Stomach (tissue), 9 donors: ENCODE data around the gene ENKD1. TPM values are rescaled to one million over a fixed set of nuclear protein-coding genes. Genes with fewer than 3 reads are reported as not detected.

Experiments used
- DNase-seq, 2 donors: peaks; one replicate each; pipeline versions ENCODE4 v3.0.0 to v3.0.0-alpha.2; 2013 to 2019
- H3K27ac ChIP-seq, 5 donors: fragments of 200-600 bp in 4 of 5; sonication (generic) in 4 of 5; one replicate each; pipeline ENCODE4 v1.5.1; 2013 to 2019; ENCODE audit warnings: mild to moderate bottlenecking in 1 of 5, moderate library complexity in 1 of 5
- H3K27me3 ChIP-seq, 3 donors: fragments of 200-600 bp; sonication (generic); one replicate each; pipeline ENCODE4 v1.5.1; 2017 to 2019; ENCODE audit warnings: mixed run types in 1 of 3
- H3K36me3 ChIP-seq, 4 donors: fragments of 200-600 bp; sonication (generic); 1 replicate in 3 of 4; 2 replicates in 1 of 4; pipeline ENCODE4 v1.5.1; 2016 to 2019
- H3K4me1 ChIP-seq, 4 donors: fragments of 200-600 bp; sonication (generic); one replicate each; pipeline ENCODE4 v1.5.1; 2016 to 2019
- H3K4me3 ChIP-seq, 4 donors: fragments of 200-600 bp; sonication (generic) in 3 of 4; one replicate each; pipeline ENCODE4 v1.5.1; 2016 to 2019; ENCODE audit warnings: mild to moderate bottlenecking in 1 of 4
- H3K9me3 ChIP-seq, 4 donors: fragments of 200-600 bp; sonication (generic); one replicate each; pipeline ENCODE4 v1.5.1; 2016 to 2019
- EP300 ChIP-seq: sonication (generic); formaldehyde crosslinking; IDR thresholded peaks from one replicate; pipeline ENCODE4 v1.6.1; 2017; ENCODE audit warnings: antibody characterized with exemption
- POLR2A ChIP-seq, 4 donors: fragments of 450-650 bp; IDR thresholded peaks; one replicate each; pipeline ENCODE4 v1.6.1; 2016; ENCODE audit warnings: antibody characterized with exemption in 4 of 4, control low read depth in 2 of 4, mild to moderate bottlenecking in 1 of 4, moderate library complexity in 1 of 4
- POLR2AphosphoS5 ChIP-seq, 3 donors: sonication (generic); formaldehyde crosslinking; IDR thresholded peaks; one replicate each; pipeline ENCODE4 v1.6.1; 2016; ENCODE audit warnings: antibody characterized with exemption in 3 of 3
- WGBS, 5 donors: extraction: QIAGEN DNeasy Blood & Tissue Kit in 3 of 5; methylation state at CpG; one replicate each; pipeline versions ENCODE4 v1.1.5 to v1.1.7; 2013 to 2018; 5-methylcytosine and 5-hydroxymethylcytosine counted together
- intact Hi-C: fragments of 100-400 bp; cut with DNase I; formaldehyde crosslinking; loops from one replicate; pipeline ENCODE4 v1.15.1; 2023; ENCODE audit warnings: low total_unique reads
- polyA plus RNA-seq, 3 donors: library from polyadenylated mRNA; stranded (reverse); fragments of 200-250 nt; gene quantifications; one replicate each; pipeline ENCODE4 v1.2.3, GENCODE V29; 2013
- total RNA-seq, 5 donors: library from RNA; depleted of rRNA; stranded (reverse); fragments of >200 nt; gene quantifications; one replicate each; pipeline versions ENCODE4 v1.1.0 to v1.2.3, GENCODE V29; 2014 to 2016
- TF ChIP-seq, protein P1 (sequence below), 7 experiments: fragments of 450-650 bp in 4 of 7; fragments of 200-600 bp in 3 of 7; sonication (generic) in 3 of 7; IDR thresholded peaks; one replicate each; pipeline ENCODE4 v1.5.1; 2016 to 2019; ENCODE audit warnings: antibody characterized with exemption in 7 of 7, control low read depth in 2 of 7, mild to moderate bottlenecking in 1 of 7
- donor health status: healthy with polysubstance abuse.
- donor health status: Bipolar disorder and iron deficiency.
- donor health status: healthy.

Gene ENKD1
- total and polyA plus RNA-seq, 8 donors: 5.8 to 113 (median 20.1) TPM

DNA sequence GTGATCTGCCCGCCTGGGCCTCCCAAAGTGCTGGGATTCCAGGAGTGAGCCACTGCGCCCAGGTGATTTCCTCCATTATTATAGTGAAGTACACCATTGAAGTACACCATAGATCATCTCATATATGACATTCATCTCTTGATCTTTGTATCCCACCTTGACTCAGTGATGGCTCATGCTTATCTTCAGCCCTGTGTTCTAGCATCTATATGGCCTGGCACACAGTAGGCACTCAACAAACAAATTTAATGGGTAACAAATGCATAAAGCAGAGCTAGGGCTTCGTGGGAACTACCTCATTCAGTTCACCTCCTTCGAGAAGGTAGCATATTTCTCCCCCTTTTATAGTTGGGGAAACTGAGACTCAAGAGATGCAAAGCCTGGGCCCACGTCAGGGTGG, 952 bp downstream of the ENKD1 start:
- Histone ChIP-seq H3K9me3 (no peaks in the 10 kb centered on the region), H3K27ac (peak overlapping the region in 3 of 5 donors; percentile 87 to 93 (median 88)), H3K4me1 (peaks cover 34 to 51% (median 45%) of the 10 kb centered on the region in 4 donors), H3K27me3 (no peaks in the 10 kb centered on the region), H3K36me3 (peaks cover 9 to 23% (median 15%) of the 10 kb centered on the region in 4 donors), H3K4me3 (peak overlapping the region; percentile 84 to 96 (median 90))
- intact Hi-C loops: no loop called here
- DNase-seq: peak in 1 of 2 donors; percentile 4
- 66 to 76% (median 72%) methylated on average over 5 of the region's 5 CpGs for WGBS, 5 donors
- TF ChIP-seq, protein P1, sequence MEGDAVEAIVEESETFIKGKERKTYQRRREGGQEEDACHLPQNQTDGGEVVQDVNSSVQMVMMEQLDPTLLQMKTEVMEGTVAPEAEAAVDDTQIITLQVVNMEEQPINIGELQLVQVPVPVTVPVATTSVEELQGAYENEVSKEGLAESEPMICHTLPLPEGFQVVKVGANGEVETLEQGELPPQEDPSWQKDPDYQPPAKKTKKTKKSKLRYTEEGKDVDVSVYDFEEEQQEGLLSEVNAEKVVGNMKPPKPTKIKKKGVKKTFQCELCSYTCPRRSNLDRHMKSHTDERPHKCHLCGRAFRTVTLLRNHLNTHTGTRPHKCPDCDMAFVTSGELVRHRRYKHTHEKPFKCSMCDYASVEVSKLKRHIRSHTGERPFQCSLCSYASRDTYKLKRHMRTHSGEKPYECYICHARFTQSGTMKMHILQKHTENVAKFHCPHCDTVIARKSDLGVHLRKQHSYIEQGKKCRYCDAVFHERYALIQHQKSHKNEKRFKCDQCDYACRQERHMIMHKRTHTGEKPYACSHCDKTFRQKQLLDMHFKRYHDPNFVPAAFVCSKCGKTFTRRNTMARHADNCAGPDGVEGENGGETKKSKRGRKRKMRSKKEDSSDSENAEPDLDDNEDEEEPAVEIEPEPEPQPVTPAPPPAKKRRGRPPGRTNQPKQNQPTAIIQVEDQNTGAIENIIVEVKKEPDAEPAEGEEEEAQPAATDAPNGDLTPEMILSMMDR (IDR thresholded peaks at IDR 0.05): no peak
- no peak for TF ChIP-seq POLR2A (IDR thresholded peaks at IDR 0.05)
- no peak for TF ChIP-seq EP300

DNA sequence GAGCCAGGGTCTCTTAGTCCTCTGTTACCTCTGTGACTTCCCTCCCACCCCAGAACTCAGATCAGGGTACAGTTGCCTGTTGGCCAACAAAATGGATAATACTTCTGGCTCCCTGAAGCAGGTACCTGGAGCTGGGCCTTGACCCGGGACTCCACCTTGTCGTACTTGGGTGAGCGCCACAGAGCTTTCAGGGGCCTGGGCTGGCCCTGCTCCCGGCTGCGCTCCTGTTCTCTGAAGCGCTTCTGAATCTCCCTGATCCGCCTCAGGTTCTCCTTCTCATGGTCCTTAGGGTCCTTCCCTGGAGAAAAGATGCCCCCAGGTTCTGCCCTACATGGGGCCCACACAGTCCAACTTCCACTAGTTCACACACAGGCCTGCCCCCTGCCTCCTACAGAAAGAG, 1.7 kb downstream of the ENKD1 start:
- 82 to 94% (median 90%) methylated on average over 7 of the region's 7 CpGs for WGBS, 5 donors
- intact Hi-C loops: no loop called here
- DNase-seq: no peak

DNA sequence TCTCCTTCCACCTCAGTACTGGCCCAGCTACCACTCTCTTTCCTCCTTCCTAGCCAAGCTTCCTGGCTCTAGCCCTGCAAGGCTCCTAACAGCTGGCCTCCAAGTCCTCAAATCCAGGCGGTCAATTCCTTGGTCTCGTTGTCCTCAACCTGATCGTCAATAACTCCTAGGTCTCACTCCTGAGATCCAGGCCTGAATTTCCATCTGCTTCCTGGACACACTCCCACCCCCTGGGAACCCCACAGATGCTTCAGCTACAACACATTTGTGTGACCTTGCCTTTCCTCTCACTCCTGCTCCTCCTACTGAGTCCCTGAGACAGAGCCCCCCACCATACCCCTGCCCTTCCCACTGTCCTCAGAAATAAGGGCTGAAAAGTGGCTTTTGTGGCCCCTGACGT, 2.3 kb downstream of the ENKD1 start:
- H3K27ac ChIP-seq: no peak overlapping the region
- H3K4me1 ChIP-seq: peaks cover 38 to 57% (median 54%) of the 10 kb centered on the region in 4 donors
- H3K36me3 ChIP-seq: peaks cover 9 to 23% (median 15%) of the 10 kb centered on the region in 4 donors
- no peaks in the 10 kb centered on the region for H3K9me3 ChIP-seq
- TF ChIP-seq, protein P1 (IDR thresholded peaks at IDR 0.05): no peak
- no peak for TF ChIP-seq POLR2A (IDR thresholded peaks at IDR 0.05)
- no peak for TF ChIP-seq POLR2AphosphoS5 (IDR thresholded peaks at IDR 0.05)
- no peak for TF ChIP-seq EP300
- intact Hi-C loops: no loop called here
- 79 to 92% (median 86%) methylated on average over 4 of the region's 4 CpGs for WGBS, 5 donors
- no peaks in the 10 kb centered on the region for H3K27me3 ChIP-seq
- no peak overlapping the region for H3K4me3 ChIP-seq
- DNase-seq: peak in 1 of 2 donors; percentile 50

More for the DNA sequence above, 1.7 kb downstream of the ENKD1 start:
- Histone ChIP-seq H3K36me3 (peaks cover 9 to 23% (median 15%) of the 10 kb centered on the region in 4 donors), H3K9me3 (no peaks in the 10 kb centered on the region), H3K27me3 (no peaks in the 10 kb centered on the region), H3K4me3 (no peak overlapping the region), H3K27ac (no peak overlapping the region), H3K4me1 (peaks cover 34 to 51% (median 48%) of the 10 kb centered on the region in 4 donors)
- TF ChIP-seq POLR2AphosphoS5 (IDR thresholded peaks at IDR 0.05): no peak
- no peak for TF ChIP-seq POLR2A (IDR thresholded peaks at IDR 0.05)
- TF ChIP-seq, protein P1 (IDR thresholded peaks at IDR 0.05): no peak
- TF ChIP-seq EP300: no peak

DNA sequence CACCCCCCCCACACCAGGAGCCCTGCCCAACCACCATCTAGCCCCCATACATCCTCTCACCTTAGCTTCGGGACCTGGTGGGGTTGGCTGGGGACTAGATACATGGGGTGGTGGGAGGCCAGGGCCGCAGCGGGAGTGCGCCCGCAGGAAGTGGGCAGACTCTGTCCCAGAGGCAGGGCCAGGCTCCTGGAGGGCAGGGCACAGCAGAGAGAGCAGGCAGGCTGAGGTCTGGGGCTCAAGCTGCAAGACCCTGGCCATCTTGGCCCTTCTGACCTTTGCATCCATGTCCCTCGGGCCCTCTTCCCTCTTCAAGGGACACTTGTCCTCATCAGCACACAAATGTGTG, 2.7 kb downstream of the ENKD1 start:
- Histone ChIP-seq H3K9me3 (no peaks in the 10 kb centered on the region), H3K27me3 (no peaks in the 10 kb centered on the region), H3K4me1 (peaks cover 42 to 61% (median 58%) of the 10 kb centered on the region in 4 donors), H3K4me3 (no peak overlapping the region), H3K27ac (no peak overlapping the region), H3K36me3 (peaks cover 9 to 23% (median 15%) of the 10 kb centered on the region in 4 donors)
- DNase-seq: no peak
- 90 to 96% (median 94%) methylated on average over 6 of the region's 6 CpGs for WGBS, 5 donors
- TF ChIP-seq POLR2A (IDR thresholded peaks at IDR 0.05): no peak
- no peak for TF ChIP-seq POLR2AphosphoS5 (IDR thresholded peaks at IDR 0.05)
- TF ChIP-seq EP300: no peak
- TF ChIP-seq, protein P1 (IDR thresholded peaks at IDR 0.05): no peak
- intact Hi-C loops: no loop called here
